ENCODE results near the gene MFSD6L.

GRCh38 chr17:8799570-8800212, 526 bp upstream of the MFSD6L start:
- no peak for TF ChIP-seq CTCF (CRISPR knock-in tag; IDR thresholded peaks at IDR 0.05)
- TF ChIP-seq ZNF564 (CRISPR knock-in tag; IDR thresholded peaks at IDR 0.05) = no peak
- TF ChIP-seq EZH2 (conservative IDR thresholded peaks at IDR 0.05; ENCODE audit: low read depth, low read length) = no peak
- no peak for TF ChIP-seq RAD21 (CRISPR knock-in tag; IDR thresholded peaks at IDR 0.05)
